HEK293T (cell line): ENCODE measurements around the gene RBM4B.

Experiments
- CTCF ChIA-PET: fragments of 350-600 bp; formaldehyde crosslinking; extraction: SDS; loops from one replicate; lab custom pipeline; 2021; ENCODE audit warnings: antibody characterized with exemption, inconsistent platforms; lab: Yijun Ruan, JAX
- POLR2A ChIA-PET: fragments of 350-600 bp; formaldehyde crosslinking; extraction: SDS; loops from one replicate; lab custom pipeline; 2020; ENCODE audit warnings: antibody characterized with exemption, inconsistent platforms; lab: Yijun Ruan, JAX
- DNase-seq: peaks from one replicate; pipeline ENCODE4 v3.0.0; 2012; ENCODE audit warnings: mixed read lengths; ENCODE audit errors: extremely low spot score
- ARNT ChIP-seq: fragments of 450-650 bp; IDR thresholded peaks from 2 replicates; pipeline ENCODE4 v1.6.1; 2017; ENCODE audit warnings: mild to moderate bottlenecking
- BHLHE40 ChIP-seq: fragments of 450-650 bp; IDR thresholded peaks from 2 replicates; pipeline ENCODE4 v1.6.1; 2016; ENCODE audit warnings: mild to moderate bottlenecking, moderate library complexity, borderline replicate concordance
- CTBP1 ChIP-seq: fragments of 450-650 bp; IDR thresholded peaks from 2 replicates; pipeline ENCODE4 v1.6.1; 2016; ENCODE audit warnings: borderline replicate concordance
- ELF4 ChIP-seq: fragments of 450-650 bp; IDR thresholded peaks from 2 replicates; pipeline ENCODE4 v1.6.1; 2017; ENCODE audit warnings: antibody characterized with exemption
- FOXA1 ChIP-seq: fragments of 450-650 bp; IDR thresholded peaks from 2 replicates; pipeline ENCODE4 v1.6.1; 2016; ENCODE audit warnings: mild to moderate bottlenecking
- FOXK2 ChIP-seq: fragments of 450-650 bp; IDR thresholded peaks from 2 replicates; pipeline ENCODE4 v1.6.1; 2016; ENCODE audit warnings: mild to moderate bottlenecking
- FOXM1 ChIP-seq: fragments of 450-650 bp; IDR thresholded peaks from 2 replicates; pipeline ENCODE4 v1.6.1; 2017; ENCODE audit warnings: mild to moderate bottlenecking, borderline replicate concordance
- HDGF ChIP-seq: fragments of 450-650 bp; IDR thresholded peaks from 2 replicates; pipeline ENCODE4 v1.6.1; 2017; ENCODE audit warnings: antibody characterized with exemption, borderline replicate concordance
- L3MBTL2 ChIP-seq: fragments of 450-650 bp; conservative IDR thresholded peaks from 2 replicates; pipeline ENCODE4 v1.6.1; 2016; ENCODE audit warnings: mild to moderate bottlenecking
- LEF1 ChIP-seq: fragments of 450-650 bp; IDR thresholded peaks from 2 replicates; pipeline ENCODE4 v1.6.1; 2017; ENCODE audit warnings: mild to moderate bottlenecking, borderline replicate concordance
- NFRKB ChIP-seq: fragments of 450-650 bp; IDR thresholded peaks from 2 replicates; pipeline ENCODE4 v1.6.1; 2016; ENCODE audit warnings: mild to moderate bottlenecking, moderate library complexity
- SP1 ChIP-seq: fragments of 450-650 bp; IDR thresholded peaks from 2 replicates; pipeline ENCODE4 v1.6.1; 2017
- SUZ12 ChIP-seq: fragments of 450-650 bp; IDR thresholded peaks from 2 replicates; pipeline ENCODE4 v1.6.1; 2016; ENCODE audit warnings: mild to moderate bottlenecking
- TARDBP ChIP-seq: fragments of 450-650 bp; IDR thresholded peaks from 2 replicates; pipeline ENCODE4 v1.6.1; 2016
- ZNF384 ChIP-seq: fragments of 450-650 bp; IDR thresholded peaks from 2 replicates; pipeline ENCODE4 v1.6.1; 2016
- TF ChIP-seq, protein P1 (sequence below): fragments of 450-650 bp; IDR thresholded peaks from 2 replicates; pipeline ENCODE4 v1.6.1; 2016

RBM4B gene

DNA sequence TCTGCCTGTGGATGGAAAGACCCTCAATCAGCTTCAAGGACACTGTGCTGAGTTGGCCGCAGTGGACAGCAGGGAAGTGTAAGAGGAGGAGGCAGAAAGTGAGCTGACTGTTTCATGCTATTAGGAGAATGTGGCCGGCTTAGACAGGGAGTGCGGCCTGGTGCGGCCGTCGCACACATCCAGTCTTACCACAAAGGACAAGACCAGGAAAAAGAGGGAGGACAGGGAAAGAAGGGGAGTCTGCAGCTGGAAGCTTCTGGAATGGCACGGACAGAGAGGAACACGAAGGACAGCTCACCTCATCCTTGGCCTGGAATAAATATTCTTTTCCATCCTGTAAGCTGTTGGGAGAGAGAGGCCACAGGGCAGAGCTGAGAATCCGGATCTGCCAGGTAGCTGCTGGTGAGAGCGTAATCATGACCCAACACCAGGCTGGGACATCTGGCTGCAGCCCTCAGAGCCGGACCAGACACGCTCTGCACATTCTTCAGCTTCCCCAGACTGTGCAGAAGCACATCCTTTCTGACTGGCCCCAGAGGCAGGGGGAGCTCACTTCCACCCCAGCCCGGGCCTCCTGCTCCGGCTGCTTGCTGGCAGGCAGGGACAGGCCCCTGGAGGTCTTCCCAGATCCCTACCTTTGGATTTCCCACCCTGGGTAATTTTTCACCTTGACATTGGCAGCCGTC is 8.6 kb upstream of the RBM4B start:
- DNase-seq: no peak
- ChIA-PET CTCF (interaction anchor here (0.9 kb wide), 1 partner anchor 9 kb away, joined by 4 read pairs; no protein-coding TSS in a partner anchor), POLR2A (interaction anchor here (0.8 kb wide), 1 partner anchor 43 kb away, joined by 3 read pairs; the partner anchor contains the start of gene SPTBN2)
- no peak for TF ChIP-seq HDGF
- no peak for TF ChIP-seq ELF4
- TF ChIP-seq CTBP1: no peak
- TF ChIP-seq LEF1: no peak

DNA sequence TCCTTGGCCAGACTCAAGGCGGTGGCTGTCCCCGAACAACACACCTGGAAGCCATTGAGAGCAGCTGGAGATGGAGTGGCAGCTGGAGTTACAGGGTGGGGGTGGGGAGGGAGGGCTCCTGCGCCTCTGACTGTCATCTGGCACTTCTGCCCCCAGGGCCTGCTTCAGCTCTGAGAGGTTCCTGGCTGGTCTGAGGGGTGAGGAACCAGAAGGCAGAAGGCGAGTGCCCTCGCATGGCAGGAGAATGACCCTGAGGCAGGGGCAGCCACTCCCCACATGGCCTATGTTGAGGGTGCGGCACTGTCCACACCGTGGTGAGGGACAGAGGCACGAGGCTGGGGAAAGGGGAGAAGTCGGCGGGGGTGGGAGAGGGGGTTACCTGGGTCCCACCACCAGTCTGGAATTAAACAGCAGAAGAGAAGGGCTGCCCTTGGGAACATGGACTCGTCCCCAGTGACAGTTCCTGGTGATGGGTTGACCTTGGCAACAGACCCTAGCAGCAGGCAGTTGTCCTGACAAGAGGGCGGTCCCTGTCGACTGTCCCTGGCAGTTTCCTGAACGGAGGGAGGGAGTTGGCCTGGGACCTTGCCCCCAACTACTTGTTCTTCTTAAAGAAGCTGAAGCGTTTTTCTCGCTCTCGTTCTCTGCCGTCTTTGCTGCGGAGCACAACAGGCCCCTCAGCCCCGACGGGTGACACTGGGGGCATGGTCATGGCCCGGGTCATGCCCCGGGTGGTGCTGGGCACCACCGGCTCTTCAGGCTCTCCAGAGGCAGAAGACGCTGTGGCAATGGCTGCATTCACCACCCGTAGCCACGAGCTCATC is 7.8 kb upstream of the RBM4B start:
- POLR2A ChIA-PET: interaction anchor here (0.8 kb wide), 1 partner anchor 43 kb away, joined by 3 read pairs; the partner anchor contains the start of gene SPTBN2
- no peak for TF ChIP-seq TARDBP
- TF ChIP-seq ZNF384: no peak
- no peak for TF ChIP-seq ARNT
- TF ChIP-seq HDGF: no peak
- no peak for TF ChIP-seq BHLHE40
- no peak for TF ChIP-seq NFRKB
- TF ChIP-seq FOXA1: no peak
- no peak for TF ChIP-seq FOXK2
- DNase-seq: no peak
- CTCF ChIA-PET: no interaction called here

- ChIA-PET POLR2A (no interaction called here), CTCF (no interaction called here)
These were observed 6.9 kb upstream of the RBM4B start for GRCh38 chr11:66684635-66685034.

GRCh38 chr11:66683877-66684276 is 6.2 kb upstream of the RBM4B start:
- ChIA-PET CTCF (no interaction called here), POLR2A (no interaction called here)
- TF ChIP-seq BHLHE40: no peak
- no peak for TF ChIP-seq LEF1
- TF ChIP-seq FOXM1: no peak
- DNase-seq: no peak

More at GRCh38 chr11:66684635-66685034, 6.9 kb upstream of the RBM4B start:
- no peak for DNase-seq
- TF ChIP-seq, protein P1, sequence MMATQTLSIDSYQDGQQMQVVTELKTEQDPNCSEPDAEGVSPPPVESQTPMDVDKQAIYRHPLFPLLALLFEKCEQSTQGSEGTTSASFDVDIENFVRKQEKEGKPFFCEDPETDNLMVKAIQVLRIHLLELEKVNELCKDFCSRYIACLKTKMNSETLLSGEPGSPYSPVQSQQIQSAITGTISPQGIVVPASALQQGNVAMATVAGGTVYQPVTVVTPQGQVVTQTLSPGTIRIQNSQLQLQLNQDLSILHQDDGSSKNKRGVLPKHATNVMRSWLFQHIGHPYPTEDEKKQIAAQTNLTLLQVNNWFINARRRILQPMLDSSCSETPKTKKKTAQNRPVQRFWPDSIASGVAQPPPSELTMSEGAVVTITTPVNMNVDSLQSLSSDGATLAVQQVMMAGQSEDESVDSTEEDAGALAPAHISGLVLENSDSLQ: no peak
- TF ChIP-seq TARDBP: no peak
- no peak for TF ChIP-seq CTBP1
- no peak for TF ChIP-seq FOXA1
- TF ChIP-seq L3MBTL2: no peak
- no peak for TF ChIP-seq SUZ12
- no peak for TF ChIP-seq FOXK2
- TF ChIP-seq ELF4: no peak
- no peak for TF ChIP-seq NFRKB
- TF ChIP-seq HDGF: no peak
- TF ChIP-seq BHLHE40: no peak
- no peak for TF ChIP-seq ZNF384
- no peak for TF ChIP-seq ARNT
- TF ChIP-seq SP1: no peak
- TF ChIP-seq LEF1: no peak
- TF ChIP-seq FOXM1: no peak

DNA sequence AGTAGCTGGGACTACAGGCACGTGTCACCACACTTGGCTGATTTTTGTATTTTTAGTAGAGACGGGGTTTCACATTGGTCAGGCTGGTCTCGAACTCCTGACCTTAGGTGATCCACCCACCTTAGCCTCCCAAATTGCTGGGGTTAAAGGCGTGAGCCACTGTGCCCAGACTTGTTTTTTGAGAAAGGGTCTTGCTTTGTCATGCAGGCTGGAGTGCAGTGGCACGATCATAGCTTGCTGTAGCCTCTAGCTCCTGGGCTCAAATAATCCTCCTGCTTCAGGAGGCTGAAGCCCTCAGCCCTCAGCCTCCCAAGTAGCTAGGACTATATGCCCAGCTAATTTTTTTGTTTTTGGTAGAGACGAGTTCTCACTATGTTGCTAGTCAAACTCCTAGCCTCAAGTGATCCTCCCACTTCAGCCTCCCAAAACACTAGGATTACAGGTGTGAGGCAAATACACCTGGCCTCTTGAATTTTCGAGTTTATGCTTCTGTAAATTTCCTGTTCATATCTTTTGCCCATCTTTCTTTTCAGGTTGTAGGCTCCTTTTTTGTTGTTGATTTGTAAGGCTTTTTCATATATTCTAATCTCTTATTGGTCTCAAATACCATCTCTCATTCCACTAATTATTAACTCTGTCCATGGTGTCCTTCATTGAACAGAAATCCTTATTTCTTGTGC is 3.4 kb upstream of the RBM4B start:
- POLR2A ChIA-PET: no interaction called here
- CTCF ChIA-PET: no interaction called here
- no peak for TF ChIP-seq NFRKB
- TF ChIP-seq FOXM1: no peak
- TF ChIP-seq FOXK2: no peak
- TF ChIP-seq SP1: no peak
- no peak for TF ChIP-seq SUZ12
- no peak for TF ChIP-seq L3MBTL2
- no peak for TF ChIP-seq ARNT
- TF ChIP-seq HDGF: no peak
- TF ChIP-seq BHLHE40: no peak
- TF ChIP-seq, protein P1: no peak
- no peak for TF ChIP-seq CTBP1
- TF ChIP-seq ELF4: no peak
- TF ChIP-seq ZNF384: no peak
- no peak for TF ChIP-seq TARDBP
- no peak for TF ChIP-seq FOXA1
- TF ChIP-seq LEF1: no peak
- no peak for DNase-seq

GRCh38 chr11:66676931-66677598 is 622 bp downstream of the RBM4B start:
- ChIA-PET POLR2A (interaction anchor here (0.7 to 3.3 kb wide), 19 partner anchors 9 to 364 kb away, joined by 3 to 23 read pairs (median 5); partner anchors contain the start of genes BBS1, CCDC87, CCS and CTSF), CTCF (interaction anchor here (0.7 to 2.7 kb wide), 8 partner anchors 33 to 268 kb away, joined by 3 to 15 read pairs (median 4); partner anchors contain the start of gene RBM4)
- no peak for DNase-seq
- TF ChIP-seq BHLHE40 (no peak), FOXK2 (no peak), LEF1 (no peak), FOXA1 (no peak), FOXM1 (no peak), TARDBP (no peak), NFRKB (no peak), ARNT (no peak), L3MBTL2 (no peak), SP1 (no peak), CTBP1 (no peak), SUZ12 (no peak), ELF4 (no peak), ZNF384 (no peak), HDGF (no peak)
- TF ChIP-seq, protein P1: no peak
